Stimulated activated CD4-positive, alpha-beta T cell treated with anti-CD3 and anti-CD28 coated beads, Interleukin-1b, Interleukin-23, amount 100 ng/mL, for 1 hour (primary cell): ENCODE results near the gene CCNL2.

Experiments used
- DNase-seq, 2 donors: peaks; one replicate each; pipeline ENCODE4 v3.0.0-alpha.2; 2020; ENCODE audit warnings: low read depth in 2 of 2

Gene CCNL2

DNA sequence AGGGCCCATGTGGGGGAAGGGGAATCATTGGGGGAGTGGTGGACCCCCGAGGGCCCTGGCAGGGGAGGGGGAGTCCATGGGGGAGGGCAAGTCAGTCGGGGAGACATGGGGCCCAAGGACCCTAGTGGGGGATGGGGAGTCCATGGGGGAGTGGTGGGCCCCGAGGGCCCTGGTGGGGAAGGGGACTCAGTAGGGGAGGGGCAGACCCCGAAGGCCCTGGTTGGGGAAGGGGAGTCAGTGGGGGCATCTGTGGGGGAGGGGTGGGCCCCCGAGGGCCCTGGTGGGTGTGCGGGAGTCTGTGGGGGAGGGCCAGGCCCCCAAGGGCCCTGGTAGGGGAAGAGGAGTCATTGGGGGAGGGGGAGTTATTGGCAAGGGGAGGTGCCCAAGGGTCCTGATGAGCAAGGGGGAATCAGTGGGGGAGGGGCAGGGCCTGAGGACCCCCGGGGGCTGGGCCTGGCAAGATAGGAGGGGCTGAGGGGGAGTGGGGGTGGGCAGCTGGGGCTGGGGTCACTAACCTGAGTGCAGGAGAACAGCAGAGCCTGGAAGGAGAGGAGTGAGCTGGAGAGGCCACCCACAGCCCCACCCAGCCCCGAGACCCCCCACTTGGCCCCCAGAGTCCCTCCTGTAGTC lies 42.9 kb downstream of the CCNL2 start:
- no peak for DNase-seq

DNA sequence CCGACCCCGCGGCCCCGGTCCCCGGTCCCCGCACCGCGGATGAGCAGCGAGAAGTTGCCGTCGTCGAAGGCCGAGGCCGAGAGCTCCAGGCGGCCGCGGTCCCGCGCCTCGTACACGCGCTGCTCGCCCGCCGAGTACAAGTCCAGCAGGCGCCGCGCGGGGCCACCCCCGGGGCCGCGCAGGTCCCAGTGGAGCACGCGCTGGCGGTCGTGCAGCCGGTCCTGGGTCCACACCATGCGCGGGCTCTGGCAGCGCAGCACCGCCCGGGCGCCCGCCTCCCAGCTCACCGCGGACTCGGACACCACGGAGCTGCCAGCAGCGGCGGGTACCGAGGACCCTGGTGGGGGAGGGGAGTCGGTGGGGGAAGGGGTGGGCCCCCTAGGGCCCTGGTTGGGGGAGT lies 43.7 kb downstream of the CCNL2 start:
- no peak for DNase-seq

DNA sequence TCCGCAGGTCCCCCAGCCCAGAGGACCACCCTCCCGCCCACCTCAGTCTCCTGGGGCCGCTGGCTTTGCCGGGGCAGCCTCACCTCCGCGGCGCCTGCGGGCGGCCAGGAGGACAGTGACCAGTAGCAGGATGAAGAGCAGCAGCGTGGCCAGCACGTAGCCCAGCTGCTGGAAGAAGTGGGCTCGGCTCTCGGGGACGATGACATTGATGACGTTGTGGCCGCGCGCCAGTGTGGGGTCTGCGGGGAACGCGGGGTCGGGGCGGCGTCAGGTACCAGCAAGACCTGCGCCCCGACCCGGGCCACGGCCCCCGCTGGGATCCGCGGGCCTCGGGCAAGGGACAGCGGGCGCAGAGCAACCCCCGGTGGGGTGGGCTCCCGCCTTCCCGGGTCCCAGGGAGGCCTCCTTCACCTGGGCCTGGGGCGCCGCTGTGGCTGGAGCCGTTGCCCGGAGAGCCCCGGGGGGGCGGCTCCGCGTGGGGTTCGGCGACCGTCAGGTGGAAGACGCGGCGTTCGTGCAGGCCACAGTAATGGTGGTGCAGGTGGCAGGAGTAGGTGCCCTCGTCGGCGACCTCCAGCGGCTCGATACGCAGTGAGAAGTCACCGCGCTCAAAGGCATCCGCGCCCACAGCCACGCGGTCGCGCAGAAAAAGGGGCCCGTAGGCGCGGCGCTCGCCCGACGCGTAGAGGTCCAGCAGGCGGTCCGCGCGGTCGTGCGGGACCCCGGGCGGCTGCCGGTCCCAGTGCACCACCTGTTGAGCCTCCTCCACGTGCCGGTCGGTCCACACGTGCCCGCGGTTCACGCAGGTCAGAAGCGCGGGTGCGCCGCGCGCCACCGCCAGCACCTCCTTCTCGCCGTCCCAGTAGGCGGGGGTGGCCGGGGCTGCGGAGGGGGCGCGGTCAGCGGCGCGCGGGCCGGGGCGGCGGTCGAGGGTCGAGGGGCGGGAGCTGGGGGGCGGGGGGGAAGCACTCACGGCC lies 44.6 kb downstream of the CCNL2 start:
- DNase-seq = no peak

DNA sequence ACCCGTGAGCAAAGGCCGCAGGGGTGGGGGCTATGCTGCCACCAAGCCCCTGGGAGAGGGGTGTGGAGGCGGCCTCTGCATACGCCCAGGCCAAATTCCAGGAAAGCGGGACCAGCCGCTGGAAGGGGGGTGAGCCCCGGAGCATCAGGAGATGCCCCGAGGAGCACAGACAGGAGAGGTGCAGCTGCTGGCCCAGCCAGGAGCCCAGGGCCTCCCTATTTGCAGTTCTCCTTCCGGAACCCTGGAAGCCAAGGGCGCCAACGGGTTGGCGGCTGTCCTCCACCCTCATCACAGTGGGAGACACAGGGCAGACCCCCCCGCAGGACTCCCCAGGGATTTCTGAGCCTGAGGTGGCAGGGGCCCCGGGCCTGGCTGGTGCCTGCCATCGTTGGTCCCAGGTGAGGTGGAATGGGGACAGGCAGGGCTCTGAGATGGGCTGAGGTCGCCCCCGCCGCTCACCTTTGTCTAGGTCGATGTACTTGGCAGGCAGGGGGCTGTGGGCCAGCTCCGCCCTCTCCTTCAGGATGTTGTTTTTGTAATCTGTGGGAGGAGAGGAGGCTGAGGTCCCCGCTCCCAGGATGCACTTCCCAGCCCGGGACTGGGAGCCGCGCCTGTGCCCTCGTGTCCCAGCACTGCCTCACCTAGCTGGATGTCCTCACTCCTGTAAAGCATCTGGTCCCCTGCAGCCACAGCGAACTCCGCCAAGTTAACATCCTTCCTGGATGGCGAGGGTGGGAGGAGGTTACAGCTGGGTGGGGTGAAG lies 45.6 kb downstream of the CCNL2 start:
- DNase-seq = no peak

DNA sequence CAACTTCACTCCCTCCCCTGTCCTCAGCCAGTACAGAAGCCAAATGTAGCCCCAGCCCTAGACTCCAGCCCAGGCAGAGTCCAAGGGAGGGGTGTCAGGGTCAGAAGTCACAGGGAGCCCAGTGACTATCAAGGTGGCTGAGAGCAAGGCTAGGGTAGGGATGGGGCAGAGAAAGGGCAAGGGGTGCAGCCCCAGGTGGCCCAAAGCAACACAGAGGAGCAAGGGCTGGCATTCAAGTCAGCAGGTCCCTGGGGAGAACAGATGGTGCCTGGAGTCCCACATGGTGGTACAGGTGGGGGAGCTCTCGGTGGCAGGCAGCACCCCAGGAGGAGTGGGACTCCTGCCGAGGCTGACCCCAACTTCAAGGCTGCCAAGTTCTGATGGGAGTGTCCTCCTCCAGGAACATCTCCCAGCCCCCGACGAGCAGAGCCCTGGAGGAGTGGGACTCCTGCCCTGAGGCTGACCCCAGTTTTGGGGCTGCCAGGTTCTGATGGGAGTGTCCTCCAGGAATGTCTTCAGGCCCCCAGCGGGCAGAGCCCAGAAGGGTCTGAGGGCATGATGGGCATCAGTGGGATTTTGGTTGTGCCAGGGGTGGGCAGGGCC lies 46.2 kb downstream of the CCNL2 start:
- no peak for DNase-seq

DNA sequence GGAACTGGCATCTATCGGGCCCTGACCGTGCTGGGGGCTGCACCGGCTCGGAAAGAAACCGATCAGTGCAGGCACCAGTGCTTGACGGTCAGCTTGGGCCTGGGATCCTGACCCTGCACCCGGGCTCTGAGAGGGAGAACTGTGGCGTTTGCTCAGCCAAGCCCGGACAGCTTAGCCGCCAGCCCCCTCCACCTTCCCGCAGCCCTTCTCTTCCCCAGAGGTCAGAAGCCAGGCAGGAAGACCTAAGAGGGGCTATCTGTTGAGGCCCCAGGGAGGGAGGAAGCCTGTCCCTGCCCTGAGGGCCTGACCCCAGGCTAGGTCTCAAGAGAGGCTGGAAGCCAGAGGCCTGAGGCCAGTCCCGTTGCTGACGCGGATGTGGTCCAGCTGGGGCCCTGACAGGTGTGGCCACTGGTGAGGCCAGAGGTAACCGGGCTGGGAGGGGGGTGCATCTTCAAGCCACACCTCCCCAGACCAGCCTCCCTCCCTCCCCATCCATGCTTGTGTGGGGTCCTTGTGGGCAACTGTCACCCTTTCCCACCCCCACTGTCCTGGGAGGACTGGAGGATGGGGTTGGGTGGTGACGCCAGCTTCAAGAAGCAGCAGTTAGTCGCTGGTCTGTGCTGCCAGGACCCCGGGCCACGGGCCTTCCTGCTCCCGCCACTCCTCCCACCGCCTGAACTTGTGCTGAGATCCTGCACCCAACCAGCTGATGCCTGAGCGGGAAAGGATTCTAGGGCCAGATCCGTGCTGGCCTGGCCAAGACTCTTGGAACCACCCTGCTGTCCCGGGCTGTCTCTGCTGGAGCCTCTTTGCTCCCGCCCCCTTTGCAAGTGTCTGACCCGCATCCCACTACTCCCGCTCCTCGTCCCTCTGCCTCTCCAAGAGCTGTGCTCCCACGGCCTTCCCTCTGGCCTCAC lies 47.4 kb downstream of the CCNL2 start:
- no peak for DNase-seq

DNA sequence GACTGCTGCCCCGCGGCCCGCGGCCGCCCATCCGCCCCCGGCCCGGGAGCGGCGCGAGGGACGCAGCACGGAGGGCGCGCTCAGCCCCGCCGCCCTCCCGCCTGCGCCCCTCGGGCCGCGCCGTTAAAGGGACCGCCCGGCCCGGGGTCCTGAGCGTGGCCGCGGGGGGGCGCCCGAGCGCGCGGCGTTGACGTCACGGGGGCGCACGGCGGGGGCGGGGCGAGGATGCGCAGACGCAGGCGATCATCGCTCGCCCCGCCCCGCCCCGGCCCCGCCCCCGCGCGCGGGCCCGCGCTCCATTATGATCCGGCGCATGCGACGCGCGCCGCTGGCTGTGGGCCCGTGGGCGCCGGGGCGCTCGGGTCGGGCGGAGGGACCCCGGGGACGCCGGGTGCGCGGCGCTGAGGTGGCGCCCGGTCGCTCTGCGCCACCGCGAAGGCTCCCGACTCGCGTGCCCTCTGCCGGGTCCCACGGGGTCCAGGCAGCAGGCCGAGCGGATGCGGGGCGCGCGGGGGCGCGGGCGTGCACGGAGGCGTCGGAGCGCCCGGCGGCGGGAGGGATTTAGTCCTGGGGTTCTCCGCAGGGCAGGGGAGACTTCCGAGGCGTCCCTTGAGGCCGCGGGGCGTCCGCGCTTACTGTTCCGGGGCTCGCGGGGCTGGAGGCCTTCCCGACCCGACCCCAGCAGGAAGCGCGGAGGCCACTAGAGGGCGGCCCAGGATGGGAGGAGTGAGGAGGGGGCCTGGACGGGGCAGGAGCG lies 49.7 kb downstream of the CCNL2 start, which contains the start of gene DVL1:
Gene DVL1, minus strand, starts transcription at position 163 of the 757 bp plus-strand sequence. CDS start 353 bp downstream, outside the sequence.
- peak; percentile 55 to 59 for DNase-seq

DNA sequence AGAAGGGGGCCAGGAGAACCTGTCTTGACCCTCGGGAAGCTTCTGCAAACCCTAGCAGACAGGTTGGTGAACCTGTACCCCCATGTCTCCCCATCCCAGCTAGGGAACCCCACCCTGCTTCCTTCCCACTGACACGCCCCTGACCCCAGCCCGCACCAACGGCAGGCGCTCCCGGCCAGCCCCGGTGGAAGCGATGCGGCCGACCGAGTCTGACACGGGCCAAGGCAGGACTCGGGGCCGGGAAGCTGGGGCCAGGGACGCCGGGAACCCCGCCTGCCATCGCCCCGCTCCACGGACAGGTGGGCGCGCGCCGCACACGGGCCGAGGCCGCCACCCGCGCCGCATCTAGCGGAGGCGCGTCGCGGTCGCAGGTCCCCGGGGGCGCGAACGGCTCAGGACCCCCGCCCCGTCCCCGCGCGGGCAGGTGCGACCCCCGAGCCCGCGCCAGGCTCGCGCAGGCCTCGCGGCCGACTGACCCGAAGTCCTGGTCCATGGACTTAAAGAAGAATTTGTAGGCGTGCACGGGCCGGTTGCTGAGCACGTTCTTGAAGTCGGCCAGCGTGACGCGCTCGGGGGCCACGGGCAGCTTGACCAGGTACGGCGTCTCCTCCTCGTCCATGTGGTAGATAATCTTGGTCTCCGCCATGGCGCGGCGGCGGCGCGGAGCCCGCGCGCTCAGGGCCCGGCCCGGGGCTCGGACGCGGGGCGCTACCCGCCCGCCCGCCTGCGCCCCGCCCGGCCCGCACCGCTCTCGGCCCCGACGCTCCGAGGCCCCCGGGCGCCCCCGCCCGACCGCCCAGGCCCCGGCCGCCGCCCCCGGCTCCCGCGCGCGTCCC lies 50.5 kb downstream of the CCNL2 start:
- no peak for DNase-seq

DNA sequence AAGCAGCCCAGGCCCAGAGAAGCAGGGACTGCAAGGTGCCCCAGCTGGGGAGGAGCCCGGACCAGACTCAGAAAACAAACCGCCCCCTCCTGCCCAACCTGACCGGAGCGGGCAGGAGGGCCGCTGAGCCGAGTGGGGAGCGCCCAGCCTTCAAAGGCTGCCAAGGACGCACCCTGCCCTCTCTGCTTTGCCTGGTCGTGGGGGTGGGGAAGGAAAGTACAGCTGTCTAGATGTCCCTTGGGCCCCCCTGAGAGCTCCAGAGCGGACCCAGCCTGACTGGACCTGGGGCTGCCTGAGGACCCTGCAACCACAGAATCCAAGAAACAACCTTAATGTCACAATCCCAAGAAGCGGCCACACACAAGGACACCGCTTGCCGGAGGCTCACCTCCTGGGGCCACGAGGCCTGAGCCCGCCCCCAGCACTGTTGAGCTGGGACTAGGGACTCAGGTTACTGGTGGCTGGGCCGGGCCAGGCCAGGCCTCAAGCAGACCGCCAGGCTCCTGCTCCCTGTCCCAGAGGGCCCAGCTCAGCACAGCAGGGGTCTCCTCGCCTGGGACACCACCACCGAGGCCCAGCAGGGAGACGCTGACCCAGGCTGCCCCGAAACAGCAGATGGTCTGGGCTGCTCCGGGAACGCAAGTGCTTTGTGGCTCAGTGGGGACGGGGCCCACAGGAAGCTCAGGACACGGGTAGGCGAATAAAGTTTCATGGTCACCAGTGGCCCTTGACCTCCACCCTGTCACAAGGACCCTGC lies 51.3 kb downstream of the CCNL2 start:
- DNase-seq = no peak

DNA sequence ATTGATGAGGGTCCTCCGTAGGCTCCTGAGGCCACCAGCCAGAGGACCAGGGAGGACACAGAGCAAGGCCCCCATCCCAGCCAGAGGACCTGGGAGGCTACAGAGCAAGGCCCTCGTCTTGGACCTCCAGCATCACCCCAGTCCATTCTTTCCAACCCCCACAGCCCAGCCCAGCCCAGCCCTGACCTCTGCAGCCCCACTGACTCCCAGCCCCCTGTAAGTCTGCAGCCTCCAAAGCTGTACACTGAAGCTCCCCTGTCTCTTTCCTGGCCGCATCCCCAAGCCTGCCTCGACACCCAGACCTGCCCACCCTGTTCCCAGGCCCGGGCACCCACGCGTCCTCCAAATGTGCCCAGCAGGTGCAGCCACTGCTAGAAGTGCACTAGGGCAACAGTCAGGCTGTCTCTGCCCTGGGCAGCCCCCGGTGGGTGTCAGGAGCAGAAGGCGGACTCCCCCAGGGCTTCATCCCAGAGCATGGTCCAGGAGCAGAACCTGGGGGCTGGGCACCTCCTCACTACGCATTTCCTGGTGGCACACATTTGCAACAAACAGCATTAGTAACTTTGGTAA lies 52.0 kb downstream of the CCNL2 start:
- DNase-seq = no peak

DNA sequence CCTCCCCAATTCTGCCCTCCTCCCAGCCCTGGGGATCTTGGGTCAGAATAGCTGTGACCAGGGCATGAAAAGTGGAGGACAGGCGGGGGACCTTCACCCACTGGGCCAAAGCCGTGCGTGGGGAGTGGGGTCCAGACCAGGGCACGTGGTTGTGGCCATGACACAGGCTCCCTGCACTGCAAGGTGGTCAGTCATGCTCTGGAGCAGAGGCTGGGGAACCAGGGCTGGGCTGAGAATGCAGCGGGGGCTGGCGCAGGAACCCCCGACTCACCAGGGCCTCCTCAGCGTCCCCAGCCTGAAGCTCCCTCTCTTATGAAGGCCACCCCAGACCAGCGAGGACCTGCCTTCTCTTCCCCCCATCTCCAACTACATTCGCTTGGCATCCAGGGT lies 52.6 kb downstream of the CCNL2 start:
- no peak for DNase-seq

DNA sequence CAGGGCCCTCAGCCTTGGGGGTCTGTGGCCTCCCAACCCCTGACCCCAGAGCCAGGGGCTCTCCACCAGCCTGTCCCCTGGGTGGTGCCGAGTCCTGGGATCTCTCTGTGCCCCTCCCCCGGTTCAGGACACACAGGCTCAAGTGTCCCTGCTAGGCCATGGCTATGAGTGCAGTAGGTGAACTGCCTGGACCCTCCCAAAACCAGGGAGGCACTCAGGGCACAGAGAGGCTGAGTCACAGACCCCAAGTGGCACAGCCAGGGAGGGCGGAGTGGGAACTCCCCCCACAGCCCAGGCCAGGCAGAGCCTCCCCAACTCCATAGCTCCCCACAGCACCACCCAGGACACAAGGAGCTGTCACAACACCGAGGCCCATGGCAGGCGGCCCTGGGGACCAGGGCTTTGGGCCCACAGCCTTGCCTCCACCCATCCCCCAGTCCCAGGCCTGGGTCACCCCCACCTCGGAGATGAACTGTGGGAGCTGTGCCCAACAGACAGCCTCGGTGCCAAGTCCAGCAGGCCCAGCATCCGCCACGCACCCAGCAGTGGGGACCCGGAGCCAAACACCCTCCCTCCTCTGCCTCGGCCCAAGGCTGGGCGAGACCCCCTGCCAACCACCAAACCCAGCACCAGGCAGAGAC lies 53.2 kb downstream of the CCNL2 start:
- no peak for DNase-seq

DNA sequence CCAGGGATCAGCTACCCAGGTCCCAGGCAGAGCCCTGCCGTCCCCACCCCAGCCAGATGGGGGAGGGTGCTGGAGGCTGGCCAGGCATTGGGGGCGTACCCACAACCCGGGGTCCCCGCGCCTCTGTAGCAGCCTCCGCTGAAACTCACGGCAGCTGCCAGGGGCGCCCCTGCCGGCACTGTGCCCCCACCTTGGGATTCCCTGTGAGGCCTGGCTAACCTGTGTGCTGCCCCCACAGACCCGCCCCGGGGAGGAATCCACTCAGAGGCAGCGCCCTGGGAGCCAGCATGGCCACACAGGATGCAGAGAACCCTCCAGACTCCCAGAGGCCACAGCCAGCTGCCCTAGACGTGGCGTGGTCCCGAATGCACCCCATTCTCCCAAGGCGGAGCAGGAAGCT lies 53.8 kb downstream of the CCNL2 start:
- no peak for DNase-seq

DNA sequence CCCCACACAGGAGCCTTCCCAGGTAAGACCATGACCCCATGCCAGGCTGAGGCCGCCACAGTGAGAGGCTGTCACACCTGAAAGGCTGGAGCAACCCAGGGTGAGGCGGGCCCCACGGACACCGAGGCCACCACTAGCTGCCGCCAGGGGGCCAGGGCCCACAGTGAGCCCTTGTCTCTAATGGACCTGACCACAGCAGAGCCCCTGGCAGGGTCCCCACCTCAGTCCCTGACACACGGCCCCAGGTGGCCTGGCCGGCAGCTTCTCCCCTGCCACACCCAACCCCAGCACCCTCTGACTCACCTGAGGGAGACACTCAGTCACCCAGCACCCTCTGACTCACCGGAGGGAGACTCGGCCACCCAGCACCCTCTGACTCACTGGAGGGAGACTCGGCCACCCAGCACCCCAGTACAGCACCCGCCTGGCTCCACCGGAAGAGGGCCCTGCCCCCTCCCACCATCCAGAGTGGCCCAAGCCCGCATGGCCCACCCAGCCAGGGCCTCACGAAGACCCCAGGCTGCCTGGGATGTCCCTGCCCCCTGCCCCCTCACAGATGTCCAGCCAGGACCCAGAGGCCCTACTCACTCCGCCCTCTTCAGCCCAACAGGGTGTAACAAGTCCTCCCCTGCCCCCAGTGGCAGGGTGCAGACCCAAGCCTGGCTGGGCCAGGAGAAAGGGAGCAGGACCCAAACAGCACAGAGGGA lies 54.3 kb downstream of the CCNL2 start:
- DNase-seq = no peak

DNA sequence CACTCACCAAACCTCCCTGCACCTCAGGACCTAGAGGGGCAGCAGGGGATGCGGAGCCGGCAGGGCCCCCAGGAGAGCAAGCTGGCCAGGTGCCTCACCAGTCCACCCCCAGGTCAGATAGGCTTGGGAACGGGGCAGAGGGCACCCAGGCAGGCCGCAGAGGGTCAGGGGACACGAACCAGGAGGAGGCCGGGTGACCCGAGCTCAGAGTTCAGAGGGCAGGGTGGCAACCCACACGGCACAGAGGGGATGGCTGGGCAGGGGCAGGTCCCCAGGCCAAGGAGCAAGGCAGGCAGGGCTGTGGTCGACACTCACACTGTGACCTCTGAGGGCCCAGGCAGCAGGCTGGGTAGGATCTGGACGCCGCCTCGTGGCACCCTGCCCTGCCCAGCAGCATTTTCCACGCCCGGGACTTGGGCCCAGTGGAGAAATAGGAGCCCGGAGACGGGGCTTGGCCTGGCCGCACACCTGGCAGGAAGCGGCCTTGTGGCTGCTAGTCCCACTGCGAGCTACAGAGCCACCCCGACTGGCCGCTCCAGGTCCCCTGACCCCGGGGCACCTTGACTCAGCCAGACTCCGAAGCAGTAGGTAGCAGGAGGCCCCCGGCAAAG lies 55.2 kb downstream of the CCNL2 start:
- no peak for DNase-seq

DNA sequence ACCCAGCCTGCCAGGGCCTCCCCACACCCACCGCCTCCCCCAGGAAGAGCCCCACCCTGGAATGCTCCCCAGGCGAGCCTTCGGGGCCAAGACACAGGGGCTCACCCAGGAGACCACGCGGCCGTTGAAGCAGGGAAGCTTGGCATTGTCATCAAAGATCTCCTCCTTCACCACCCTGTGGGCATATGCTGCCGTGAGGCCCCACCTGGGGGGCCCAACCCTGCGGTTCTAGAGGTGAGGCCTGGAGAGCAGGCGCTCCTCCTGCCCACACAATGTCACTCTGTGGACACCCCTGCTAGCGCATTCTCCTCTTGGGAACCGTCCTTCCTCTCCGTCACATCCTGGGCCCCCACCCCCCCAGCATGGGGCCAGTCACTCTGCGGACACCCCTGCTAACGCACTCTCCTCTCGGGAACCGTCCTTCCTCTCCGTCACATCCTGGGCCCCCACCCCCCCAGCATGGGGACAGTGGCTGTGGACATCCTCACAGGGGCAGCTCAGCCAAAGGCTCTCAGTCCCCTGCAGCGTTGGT lies 56.5 kb downstream of the CCNL2 start:
- DNase-seq = no peak
